Urothelium cell line (cell line): ENCODE results near the gene SLBP.

ENCODE experiments used
- DNase-seq: peaks from one replicate; pipeline ENCODE4 v3.0.0; 2011; ENCODE audit warnings: low spot score, mixed read lengths
- FAIRE-seq: peaks from 2 replicates; lab custom pipeline; 2011; peaks lifted over from hg19 to GRCh38; lab: Jason Lieb, UNC

SLBP gene

GRCh38 chr4:1749826-1750225 is 37.7 kb upstream of the SLBP start:
- FAIRE-seq (no peak), DNase-seq (no peak)

- DNase-seq (no peak), FAIRE-seq (no peak)
Observed at GRCh38 chr4:1749370-1749769, 37.3 kb upstream of the SLBP start.

GRCh38 chr4:1748465-1748995 is 36.4 kb upstream of the SLBP start:
- DNase-seq = peak; percentile 83
- FAIRE-seq = no peak

- DNase-seq (no peak), FAIRE-seq (no peak)
Observed at GRCh38 chr4:1747603-1747967, 35.5 kb upstream of the SLBP start.

DNA sequence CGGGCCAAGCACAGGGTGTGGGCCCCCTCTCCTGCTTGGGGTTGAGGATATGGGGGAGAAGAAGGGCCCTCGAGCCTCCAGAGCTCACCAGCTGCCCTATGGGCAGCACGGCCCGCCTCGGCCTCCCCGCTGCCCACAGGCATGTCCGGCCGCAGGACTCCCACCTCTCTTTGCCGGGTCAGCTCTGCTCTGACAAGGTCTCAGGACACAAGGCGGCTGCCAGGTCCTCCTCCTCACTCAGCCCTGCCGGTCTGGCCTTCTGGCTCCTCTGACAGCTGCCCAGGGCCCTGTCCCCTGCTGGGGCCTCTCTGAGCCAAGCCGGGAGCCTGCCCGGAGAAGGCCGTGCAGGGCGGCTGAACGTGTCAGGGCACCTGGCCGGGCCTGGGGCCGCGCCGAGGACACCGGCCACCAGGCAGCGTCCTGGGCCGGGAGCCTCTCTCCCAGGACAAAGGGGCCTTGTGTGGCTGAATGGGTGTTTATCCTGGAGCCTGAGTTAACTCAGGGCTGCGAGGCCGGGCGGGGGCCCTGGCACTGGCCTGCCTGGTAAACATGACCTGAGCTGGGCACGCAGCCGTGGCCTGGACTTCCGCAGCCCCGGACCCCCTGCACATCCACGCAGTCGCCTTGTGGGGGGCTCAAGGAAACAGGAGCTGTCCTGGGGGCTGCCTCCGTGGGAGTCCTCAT is 34.9 kb upstream of the SLBP start:
- FAIRE-seq = no peak

DNA sequence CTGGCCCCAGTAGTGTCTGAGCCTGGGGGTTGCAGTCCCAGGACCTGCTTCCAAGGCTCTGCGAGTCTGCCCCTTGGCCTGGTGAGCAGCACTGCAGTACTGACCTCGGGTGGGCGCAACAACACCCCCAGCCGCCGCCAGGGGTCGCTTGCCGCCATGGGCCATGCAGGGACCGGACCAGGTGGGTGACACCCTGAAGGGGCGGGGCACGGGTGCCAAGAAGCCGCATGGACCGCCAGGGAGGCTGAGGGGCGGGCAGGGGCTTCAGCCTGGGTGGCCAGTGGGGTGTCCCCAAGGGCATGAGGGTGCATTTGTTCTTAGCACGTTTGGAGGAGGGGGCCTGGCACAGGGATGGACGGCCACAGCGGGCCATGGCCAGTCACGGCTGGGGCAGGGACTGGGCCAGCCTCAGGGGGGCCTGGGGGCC is 34.2 kb upstream of the SLBP start:
- FAIRE-seq (no peak), DNase-seq (peak; percentile 76)

More for the DNA sequence above, 34.9 kb upstream of the SLBP start:
- DNase-seq = no peak

GRCh38 chr4:1745697-1746096 is 33.6 kb upstream of the SLBP start:
- FAIRE-seq (no peak), DNase-seq (no peak)

GRCh38 chr4:1745165-1745564 is 33.0 kb upstream of the SLBP start:
- DNase-seq (no peak), FAIRE-seq (no peak)

GRCh38 chr4:1744552-1744951 is 32.4 kb upstream of the SLBP start:
- DNase-seq (no peak), FAIRE-seq (no peak)

- no peak for FAIRE-seq
- DNase-seq = no peak
Observed at GRCh38 chr4:1743975-1744374, 31.9 kb upstream of the SLBP start.

DNA sequence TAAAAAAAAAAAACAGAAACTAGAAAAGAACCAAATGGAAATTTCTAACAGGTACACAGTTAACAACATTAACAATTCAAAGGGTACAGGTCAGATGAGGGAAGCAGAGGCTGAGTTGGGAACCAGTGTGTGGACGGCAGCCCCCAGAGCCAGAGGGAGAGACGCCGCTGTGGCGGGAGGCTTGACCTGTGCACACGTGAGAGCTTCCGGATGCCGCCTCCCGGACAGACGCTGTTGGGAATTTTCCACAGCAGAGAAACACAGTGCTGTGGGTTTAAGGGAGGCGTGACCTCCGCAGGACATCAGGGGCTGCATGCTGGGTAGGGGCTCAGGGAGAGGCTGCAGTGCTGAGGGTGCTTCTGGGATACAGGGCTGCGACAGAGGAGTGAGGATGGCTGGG is 31.4 kb upstream of the SLBP start:
- DNase-seq (no peak), FAIRE-seq (no peak)

GRCh38 chr4:1741208-1741607 is 29.1 kb upstream of the SLBP start:
- FAIRE-seq (no peak), DNase-seq (no peak)

- DNase-seq = no peak
- no peak for FAIRE-seq
Observed at GRCh38 chr4:1740021-1740545, 28.0 kb upstream of the SLBP start.

GRCh38 chr4:1739358-1739757 is 27.2 kb upstream of the SLBP start:
- DNase-seq (no peak), FAIRE-seq (no peak)

DNA sequence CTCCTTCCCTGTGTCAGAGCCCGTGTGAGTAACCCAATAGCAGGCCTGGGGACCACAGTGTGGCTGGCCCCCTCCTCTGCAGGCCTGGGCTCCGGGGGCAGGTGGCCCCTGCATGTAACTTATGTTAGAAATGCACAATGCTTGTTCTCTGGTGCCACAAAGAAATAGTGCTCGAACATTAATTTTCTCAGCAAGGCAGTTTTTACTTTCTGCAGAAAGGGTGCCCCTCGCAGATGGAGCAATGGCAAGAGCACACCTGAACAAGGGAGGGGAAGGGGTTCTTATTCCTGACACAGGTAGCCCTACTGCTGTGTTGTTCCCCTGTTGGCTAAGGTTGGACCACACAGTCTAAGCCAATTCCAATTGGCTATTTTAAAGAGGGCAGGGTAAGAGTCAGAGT is 26.3 kb upstream of the SLBP start:
- no peak for DNase-seq
- no peak for FAIRE-seq

DNA sequence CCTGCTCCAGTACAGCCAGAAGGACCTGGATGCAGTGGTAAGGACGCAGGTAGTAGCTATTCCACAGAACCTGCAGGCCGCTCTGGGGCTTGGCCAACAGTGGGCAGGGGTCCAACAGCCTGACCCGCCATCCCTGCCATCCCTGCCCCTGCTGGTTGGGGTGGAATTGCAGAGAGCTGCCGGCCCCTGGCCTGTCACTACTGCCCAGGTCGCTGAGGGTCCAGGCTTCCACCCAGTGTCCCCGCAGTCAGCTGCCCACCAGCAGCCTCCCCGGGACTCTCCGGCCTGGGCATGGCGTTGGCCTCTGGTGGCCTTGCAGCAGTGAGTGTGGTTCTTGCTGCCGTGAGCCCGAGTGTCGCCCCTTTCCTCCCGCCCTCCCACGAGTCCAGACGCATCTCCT is 25.5 kb upstream of the SLBP start:
- DNase-seq = no peak
- FAIRE-seq = no peak

DNA sequence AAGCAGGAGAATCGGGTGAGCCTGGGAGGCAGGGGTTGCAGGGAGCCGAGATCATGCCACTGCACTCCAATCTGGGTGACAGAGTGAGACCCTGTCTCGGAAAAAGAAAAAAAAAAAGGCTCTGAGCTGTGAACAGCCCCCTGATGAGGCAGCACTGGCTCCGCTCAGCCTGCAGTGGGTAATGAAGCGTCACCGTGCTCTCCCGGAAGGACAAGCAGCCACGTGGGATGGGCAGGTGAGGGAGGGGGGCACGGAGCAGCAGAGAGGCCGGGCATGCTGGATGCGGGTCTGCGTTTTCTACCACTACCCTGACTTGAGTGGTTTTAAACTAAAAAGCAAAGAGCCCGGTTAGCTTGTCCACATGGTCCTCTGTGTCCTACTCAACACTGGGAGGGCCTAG is 24.7 kb upstream of the SLBP start:
- DNase-seq = no peak
- no peak for FAIRE-seq

GRCh38 chr4:1735215-1735614 is 23.1 kb upstream of the SLBP start:
- no peak for FAIRE-seq
- no peak for DNase-seq

DNA sequence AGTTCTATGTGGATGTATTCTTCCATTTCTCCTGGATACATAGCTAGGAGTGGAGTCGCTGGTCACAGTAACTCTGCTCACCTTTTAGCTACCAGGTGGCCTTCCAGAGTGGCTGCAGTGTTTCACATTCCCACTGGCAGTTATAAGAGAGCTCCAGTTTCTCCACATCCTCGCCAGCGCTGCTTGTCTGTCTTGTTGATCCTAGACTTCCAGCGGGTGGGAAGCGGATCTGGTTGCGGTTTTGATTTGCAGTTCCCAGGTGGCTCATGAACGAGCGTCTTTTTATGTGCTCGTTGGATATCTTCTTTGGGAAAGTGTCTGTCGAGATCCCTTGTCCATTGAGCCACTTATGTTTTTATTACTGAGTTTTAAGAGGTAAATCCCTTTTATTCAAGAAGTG is 20.8 kb upstream of the SLBP start:
- DNase-seq = no peak

GRCh38 chr4:1731180-1731579 is 19.1 kb upstream of the SLBP start:
- DNase-seq = no peak
- no peak for FAIRE-seq

More for the DNA sequence above, 20.8 kb upstream of the SLBP start:
- no peak for FAIRE-seq

GRCh38 chr4:1730532-1731135 is 18.5 kb upstream of the SLBP start:
- no peak for DNase-seq

More at GRCh38 chr4:1730532-1731135, 18.5 kb upstream of the SLBP start:
- no peak for FAIRE-seq
